ENCODE results near the gene CARS2.

The CARS2 gene

GRCh38 chr13:110722971-110723370 lies 17.1 kb upstream of the CARS2 start:
- Histone ChIP-seq H3K4me2 (ENCODE audit: low read depth, low read length, poor library complexity, severe bottlenecking) (no peak overlapping the region), H3K27ac (ENCODE audit: low read depth, low read length) (no peak overlapping the region), H3K9ac (ENCODE audit: low read length) (no peak overlapping the region), H3K9me3 (ENCODE audit: insufficient read depth, low read length) (no peaks in the 10 kb centered on the region), H3K9me2 (replicated peaks; ENCODE audit: insufficient read depth, low read length) (no peaks in the 10 kb centered on the region), H2AFZ (ENCODE audit: low read depth, low read length, severe bottlenecking) (no peak overlapping the region), H3K4me3 (ENCODE audit: insufficient read depth, low read length, poor library complexity, severe bottlenecking) (no peak overlapping the region), H3F3A (ENCODE audit: insufficient read depth) (peaks cover 3% of the 10 kb centered on the region; the same call in 1 of the 2 replicates), H4K20me1 (ENCODE audit: low read depth, low read length) (peaks cover 18% of the 10 kb centered on the region), H3K79me2 (ENCODE audit: insufficient read depth, low read length) (peaks cover 40% of the 10 kb centered on the region), H3K27me3 (ENCODE audit: low read length) (no peaks in the 10 kb centered on the region), H3K36me3 (ENCODE audit: low read length) (peaks cover 12% of the 10 kb centered on the region; the same call in 1 of the 2 replicates)
- TF ChIP-seq EZH2phosphoT487 (conservative IDR thresholded peaks at IDR 0.05; ENCODE audit: low read length) (no peak), CTCF (IDR thresholded peaks at IDR 0.05; ENCODE audit: insufficient read depth, low read length, poor library complexity, severe bottlenecking) (no peak)

GRCh38 chr13:110719036-110719710 lies 13.3 kb upstream of the CARS2 start:
- Histone ChIP-seq H3K79me2 (ENCODE audit: insufficient read depth, low read length) (peaks cover 71% of the 10 kb centered on the region), H3K4me2 (ENCODE audit: low read depth, low read length, poor library complexity, severe bottlenecking) (no peak overlapping the region), H2AFZ (ENCODE audit: low read depth, low read length, severe bottlenecking) (no peak overlapping the region), H3K9ac (ENCODE audit: low read length) (no peak overlapping the region), H3K36me3 (ENCODE audit: low read length) (peaks cover 12% of the 10 kb centered on the region; the same call in 1 of the 2 replicates), H4K20me1 (ENCODE audit: low read depth, low read length) (peaks cover 35% of the 10 kb centered on the region), H3F3A (ENCODE audit: insufficient read depth) (peaks cover 3% of the 10 kb centered on the region; the same call in 1 of the 2 replicates), H3K27ac (ENCODE audit: low read depth, low read length) (no peak overlapping the region), H3K27me3 (ENCODE audit: low read length) (no peaks in the 10 kb centered on the region), H3K9me2 (replicated peaks; ENCODE audit: insufficient read depth, low read length) (no peaks in the 10 kb centered on the region), H3K4me3 (ENCODE audit: insufficient read depth, low read length, poor library complexity, severe bottlenecking) (no peak overlapping the region), H3K9me3 (ENCODE audit: insufficient read depth, low read length) (no peaks in the 10 kb centered on the region)
- TF ChIP-seq EZH2phosphoT487 (conservative IDR thresholded peaks at IDR 0.05; ENCODE audit: low read length) (no peak), CTCF (IDR thresholded peaks at IDR 0.05; ENCODE audit: insufficient read depth, low read length, poor library complexity, severe bottlenecking) (no peak)

GRCh38 chr13:110716247-110716515 lies 10.3 kb upstream of the CARS2 start:
- no peak for TF ChIP-seq EZH2phosphoT487 (conservative IDR thresholded peaks at IDR 0.05; ENCODE audit: low read length)
- TF ChIP-seq CTCF (IDR thresholded peaks at IDR 0.05; ENCODE audit: insufficient read depth, low read length, poor library complexity, severe bottlenecking): no peak
- peak overlapping the region; percentile 95 for H3K9ac ChIP-seq (ENCODE audit: low read length)
- H3K27me3 ChIP-seq (ENCODE audit: low read length): no peaks in the 10 kb centered on the region
- peaks cover 9% of the 10 kb centered on the region; the same call in 1 of the 2 replicates for H3K36me3 ChIP-seq (ENCODE audit: low read length)
- peak overlapping the region; percentile 30; the same call in 1 of the 2 replicates for H3K27ac ChIP-seq (ENCODE audit: low read depth, low read length)
- H3F3A ChIP-seq (ENCODE audit: insufficient read depth): peaks cover 10% of the 10 kb centered on the region
- peak overlapping the region; percentile 92 for H3K4me3 ChIP-seq (ENCODE audit: insufficient read depth, low read length, poor library complexity, severe bottlenecking)
- H3K4me2 ChIP-seq (ENCODE audit: low read depth, low read length, poor library complexity, severe bottlenecking): peak overlapping the region; percentile 97
- peaks cover 66% of the 10 kb centered on the region for H3K79me2 ChIP-seq (ENCODE audit: insufficient read depth, low read length)
- no peak overlapping the region for H2AFZ ChIP-seq (ENCODE audit: low read depth, low read length, severe bottlenecking)
- H3K9me3 ChIP-seq (ENCODE audit: insufficient read depth, low read length): no peaks in the 10 kb centered on the region
- no peaks in the 10 kb centered on the region for H3K9me2 ChIP-seq (replicated peaks; ENCODE audit: insufficient read depth, low read length)
- peaks cover 29% of the 10 kb centered on the region for H4K20me1 ChIP-seq (ENCODE audit: low read depth, low read length)
